Measurements from ENCODE around the gene IL13RA1.

DNA sequence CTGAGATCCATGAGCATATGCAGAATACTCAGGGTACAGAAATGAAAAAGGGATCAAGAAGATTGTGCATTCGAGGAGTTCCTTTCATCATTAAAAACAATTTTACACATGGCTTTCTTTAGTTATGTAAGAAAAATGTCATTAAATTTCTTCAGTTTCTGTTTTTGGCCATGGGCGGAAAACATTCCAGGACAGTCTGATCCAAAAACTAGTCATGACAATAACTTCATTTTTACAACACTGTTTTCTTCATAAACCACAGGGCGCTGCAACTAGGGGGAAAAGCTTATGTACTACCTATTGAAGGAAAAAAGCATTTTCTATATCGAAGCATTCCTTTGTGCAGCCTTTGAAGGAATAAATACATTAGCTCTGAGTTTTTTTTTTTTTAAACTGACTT lies 28.2 kb downstream of the IL13RA1 start:
- no peak for TF ChIP-seq EP300 (IDR thresholded peaks at IDR 0.05; ENCODE audit: borderline replicate concordance in 1 of 2, control insufficient read depth in 1 of 2, low read depth in 2 of 2, low read length in 2 of 2)
- TF ChIP-seq ZBED1 (IDR thresholded peaks at IDR 0.05; ENCODE audit: borderline replicate concordance) = no peak
- TF ChIP-seq, protein P1, sequence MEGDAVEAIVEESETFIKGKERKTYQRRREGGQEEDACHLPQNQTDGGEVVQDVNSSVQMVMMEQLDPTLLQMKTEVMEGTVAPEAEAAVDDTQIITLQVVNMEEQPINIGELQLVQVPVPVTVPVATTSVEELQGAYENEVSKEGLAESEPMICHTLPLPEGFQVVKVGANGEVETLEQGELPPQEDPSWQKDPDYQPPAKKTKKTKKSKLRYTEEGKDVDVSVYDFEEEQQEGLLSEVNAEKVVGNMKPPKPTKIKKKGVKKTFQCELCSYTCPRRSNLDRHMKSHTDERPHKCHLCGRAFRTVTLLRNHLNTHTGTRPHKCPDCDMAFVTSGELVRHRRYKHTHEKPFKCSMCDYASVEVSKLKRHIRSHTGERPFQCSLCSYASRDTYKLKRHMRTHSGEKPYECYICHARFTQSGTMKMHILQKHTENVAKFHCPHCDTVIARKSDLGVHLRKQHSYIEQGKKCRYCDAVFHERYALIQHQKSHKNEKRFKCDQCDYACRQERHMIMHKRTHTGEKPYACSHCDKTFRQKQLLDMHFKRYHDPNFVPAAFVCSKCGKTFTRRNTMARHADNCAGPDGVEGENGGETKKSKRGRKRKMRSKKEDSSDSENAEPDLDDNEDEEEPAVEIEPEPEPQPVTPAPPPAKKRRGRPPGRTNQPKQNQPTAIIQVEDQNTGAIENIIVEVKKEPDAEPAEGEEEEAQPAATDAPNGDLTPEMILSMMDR (IDR thresholded peaks at IDR 0.05 in 2 of 3, conservative IDR thresholded peaks at IDR 0.05 in 1 of 3; ENCODE audit: control insufficient read depth in 2 of 3, extremely low read depth in 1 of 3, insufficient read depth in 1 of 3, low read depth in 3 of 3, low read length in 3 of 3) = no peak
- TF ChIP-seq CHD2 (IDR thresholded peaks at IDR 0.05; ENCODE audit: borderline replicate concordance, low read depth, low read length) = no peak
- no peak for TF ChIP-seq NFYB (IDR thresholded peaks at IDR 0.05; ENCODE audit: insufficient read depth, low read depth, low read length)
- no peak for TF ChIP-seq RBBP5 (conservative IDR thresholded peaks at IDR 0.05)
- TF ChIP-seq POLR2A (IDR thresholded peaks at IDR 0.05; ENCODE audit: low read depth, low read length) = no peak
- TF ChIP-seq CEBPB (IDR thresholded peaks at IDR 0.05; ENCODE audit: borderline replicate concordance in 1 of 2, low read depth in 2 of 2, low read length in 2 of 2) = no peak
- no peak for TF ChIP-seq CHD1 (IDR thresholded peaks at IDR 0.05; ENCODE audit: low read depth, low read length)
